GM12874 (cell line): ENCODE data around the gene USP13.

ENCODE experiments used
- CTCF ChIP-seq: IDR thresholded peaks from 2 replicates; pipeline ENCODE4 v1.5.1; 2011; ENCODE audit warnings: low read depth, mild to moderate bottlenecking, control low read depth, low read length, moderate library complexity; ENCODE audit not compliant: insufficient read depth

USP13 gene

GRCh38 chr3:179642871-179643270 is 10.0 kb upstream of the USP13 start:
- no peak for TF ChIP-seq CTCF

GRCh38 chr3:179646177-179646576 is 6.7 kb upstream of the USP13 start:
- TF ChIP-seq CTCF = no peak

GRCh38 chr3:179651687-179652446 is 973 bp upstream of the USP13 start:
- TF ChIP-seq CTCF = no peak

- peak; percentile 6; the same call in 1 of the 2 replicates for TF ChIP-seq CTCF
Observed at GRCh38 chr3:179653096-179653797, 407 bp downstream of the USP13 start.

- no peak for TF ChIP-seq CTCF
Observed at GRCh38 chr3:179655236-179655635, 2.4 kb downstream of the USP13 start.

- no peak for TF ChIP-seq CTCF
Observed at GRCh38 chr3:179658606-179659005, 5.8 kb downstream of the USP13 start.

GRCh38 chr3:179660872-179661271 is 8.0 kb downstream of the USP13 start:
- TF ChIP-seq CTCF = no peak
